ENCODE measurements around the gene ARHGEF7.

- TF ChIP-seq CTCF (IDR thresholded peaks at IDR 0.05; ENCODE audit: low read depth, low read length) (no peak), EZH2phosphoT487 (IDR thresholded peaks at IDR 0.05; ENCODE audit: low read depth) (no peak)
Observed at GRCh38 chr13:111243981-111244380, 128.9 kb downstream of the ARHGEF7 start.

Measured in OCI-LY3 (cell line).